ENCODE results near the gene SUPT5H. TPM values are rescaled to one million over a fixed set of nuclear protein-coding genes. Genes with fewer than 3 reads are reported as not detected.

The SUPT5H gene
- 28.1 and 48.0 TPM in 2 replicates for total RNA-seq

GRCh38 chr19:39445196-39446111 is at the start of gene SUPT5H:
SUPT5H (plus strand) TSS chr19:39445582; CDS start chr19:39445891, 309 bp downstream.

GRCh38 chr19:39406656-39407409 is 38.5 kb upstream of the SUPT5H start, which contains the start of gene ZFP36:
ZFP36 (plus strand) TSS chr19:39406847; CDS start chr19:39406905, 58 bp downstream.

GRCh38 chr19:39412100-39412866 is 33.1 kb upstream of the SUPT5H start, which contains the start of gene PLEKHG2:
PLEKHG2 (plus strand) TSS chr19:39412669; CDS start chr19:39414087, 1,418 bp downstream.

GRCh38 chr19:39435499-39436349 is 9.7 kb upstream of the SUPT5H start, which contains the start of gene RPS16:
RPS16 (minus strand) TSS chr19:39435949; CDS start chr19:39435895, 54 bp downstream.

GRCh38 chr19:39480337-39481228 is 35.2 kb downstream of the SUPT5H start, which contains the start of gene TIMM50:
TIMM50 (plus strand) TSS chr19:39480838; CDS start chr19:39480854, 16 bp downstream.

GRCh38 chr19:39498798-39499642 is 53.6 kb downstream of the SUPT5H start, which contains the start of gene DLL3:
DLL3 (plus strand) TSS chr19:39498947; CDS start chr19:39498975, 28 bp downstream.

GRCh38 chr19:39514840-39515550 is 69.6 kb downstream of the SUPT5H start, which contains the start of gene SELENOV:
SELENOV (plus strand) TSS chr19:39515139; CDS start chr19:39515213, 74 bp downstream.

Other genes starting within 250 kb of the SUPT5H start
- gene NCCRP1, start 248.6 kb upstream of the SUPT5H start, total RNA-seq, result 4.8 and 9.4 TPM in 2 replicates
- gene SYCN, start 241.3 kb upstream of the SUPT5H start, total RNA-seq, result not detected in 2 replicates
- gene IFNL3, start 200.6 kb upstream of the SUPT5H start, total RNA-seq, result not detected in 2 replicates
- gene IFNL4, start 196.7 kb upstream of the SUPT5H start, total RNA-seq, result not detected in 2 replicates
- gene IFNL2, start 177.2 kb upstream of the SUPT5H start, total RNA-seq, result not detected in 2 replicates
- gene IFNL1, start 149.2 kb upstream of the SUPT5H start, total RNA-seq, result not detected in 2 replicates
- 0.24 and 0.43 TPM in 2 replicates for gene LRFN1, start 124.7 kb upstream of the SUPT5H start, total RNA-seq
- gene GMFG, start 109.5 kb upstream of the SUPT5H start, total RNA-seq, result not detected in 2 replicates
- 31.5 and 37.6 TPM in 2 replicates for gene SAMD4B, start 103.2 kb upstream of the SUPT5H start, total RNA-seq
- gene PAF1, start 54.5 kb upstream of the SUPT5H start, total RNA-seq, result 11.1 and 23.6 TPM in 2 replicates
- gene MED29, start 54.2 kb upstream of the SUPT5H start, total RNA-seq, result 9.8 and 10.4 TPM in 2 replicates
- 5.8 TPM in 2 replicates for gene ZFP36, start 38.7 kb upstream of the SUPT5H start, total RNA-seq
- gene PLEKHG2, start 32.9 kb upstream of the SUPT5H start, total RNA-seq, result 3.6 and 8.2 TPM in 2 replicates
- 72.5 and 139 TPM in 2 replicates for gene RPS16, start 9.6 kb upstream of the SUPT5H start, total RNA-seq
- gene TIMM50, start 35.3 kb downstream of the SUPT5H start, total RNA-seq, result 100 and 120 TPM in 2 replicates
- 0.64 and 0.72 TPM in 2 replicates for gene DLL3, start 53.4 kb downstream of the SUPT5H start, total RNA-seq
- not detected in 2 replicates for gene SELENOV, start 69.6 kb downstream of the SUPT5H start, total RNA-seq
- gene EID2B, start 87.3 kb downstream of the SUPT5H start, total RNA-seq, result 1.1 and 1.2 TPM in 2 replicates
- gene EID2, start 94.6 kb downstream of the SUPT5H start, total RNA-seq, result 4.5 and 5.1 TPM in 2 replicates
- gene LGALS13, start 156.9 kb downstream of the SUPT5H start, total RNA-seq, result not detected in 2 replicates
- not detected in 2 replicates for gene LGALS16, start 210.3 kb downstream of the SUPT5H start, total RNA-seq